A549 (cell line): ENCODE data around the gene TESMIN.

ENCODE experiments used
- CEBPB ChIP-seq, 2 experiments: fragments of >200 bp in 1 of 2; sonication (Bioruptor Twin) in 1 of 2; formaldehyde crosslinking in 1 of 2; IDR thresholded peaks; 2 replicates each; pipeline ENCODE4 v1.6.1; 2012 to 2016
- CHD2 ChIP-seq: fragments of 150-350 bp; IDR thresholded peaks from 2 replicates; pipeline ENCODE4 v1.6.1; 2014; ENCODE audit warnings: low read length; ENCODE audit not compliant: partially characterized antibody
- JUNB ChIP-seq: fragments of >200 bp; sonication (Bioruptor Twin); formaldehyde crosslinking; IDR thresholded peaks from 2 replicates; pipeline ENCODE4 v1.6.1; 2016
- MAFK ChIP-seq: fragments of 450-650 bp; IDR thresholded peaks from 2 replicates; pipeline ENCODE4 v1.6.1; 2014; ENCODE audit not compliant: partially characterized antibody
- MAX ChIP-seq: IDR thresholded peaks from 2 replicates; pipeline ENCODE4 v1.6.1; 2012
- PBX3 ChIP-seq: IDR thresholded peaks from 2 replicates; pipeline ENCODE4 v1.6.1; 2012
- TF ChIP-seq, protein P1 (sequence below): fragments of >200 bp; sonication (Bioruptor Twin); formaldehyde crosslinking; IDR thresholded peaks from 3 replicates; pipeline ENCODE4 v1.5.1; 2016

DNA sequence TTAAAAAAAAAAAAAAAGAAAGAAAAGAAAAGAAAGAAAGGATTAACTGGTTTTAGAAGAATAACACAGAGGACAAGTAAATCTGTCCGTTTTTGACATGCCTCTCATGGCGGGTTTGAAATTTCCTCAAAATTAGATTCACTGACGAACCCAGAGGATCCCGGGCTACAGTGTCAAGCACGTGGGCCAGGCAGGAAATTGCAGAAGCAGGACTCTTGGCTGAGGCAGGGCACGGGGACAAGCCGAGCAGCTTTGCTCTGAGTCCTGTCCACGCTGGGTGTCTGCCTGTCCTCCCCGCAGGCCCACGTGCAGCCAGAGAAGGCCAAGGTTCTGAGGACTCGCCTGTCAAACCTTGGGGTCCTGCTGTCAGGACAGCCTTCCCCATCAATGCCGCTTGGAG is 42.3 kb downstream of the TESMIN start:
- TF ChIP-seq, protein P1, sequence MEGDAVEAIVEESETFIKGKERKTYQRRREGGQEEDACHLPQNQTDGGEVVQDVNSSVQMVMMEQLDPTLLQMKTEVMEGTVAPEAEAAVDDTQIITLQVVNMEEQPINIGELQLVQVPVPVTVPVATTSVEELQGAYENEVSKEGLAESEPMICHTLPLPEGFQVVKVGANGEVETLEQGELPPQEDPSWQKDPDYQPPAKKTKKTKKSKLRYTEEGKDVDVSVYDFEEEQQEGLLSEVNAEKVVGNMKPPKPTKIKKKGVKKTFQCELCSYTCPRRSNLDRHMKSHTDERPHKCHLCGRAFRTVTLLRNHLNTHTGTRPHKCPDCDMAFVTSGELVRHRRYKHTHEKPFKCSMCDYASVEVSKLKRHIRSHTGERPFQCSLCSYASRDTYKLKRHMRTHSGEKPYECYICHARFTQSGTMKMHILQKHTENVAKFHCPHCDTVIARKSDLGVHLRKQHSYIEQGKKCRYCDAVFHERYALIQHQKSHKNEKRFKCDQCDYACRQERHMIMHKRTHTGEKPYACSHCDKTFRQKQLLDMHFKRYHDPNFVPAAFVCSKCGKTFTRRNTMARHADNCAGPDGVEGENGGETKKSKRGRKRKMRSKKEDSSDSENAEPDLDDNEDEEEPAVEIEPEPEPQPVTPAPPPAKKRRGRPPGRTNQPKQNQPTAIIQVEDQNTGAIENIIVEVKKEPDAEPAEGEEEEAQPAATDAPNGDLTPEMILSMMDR: no peak
- no peak for TF ChIP-seq CEBPB (IDR thresholded peaks at IDR 0.05)
- TF ChIP-seq MAFK: no peak
- TF ChIP-seq JUNB: no peak
- TF ChIP-seq MAX: no peak
- no peak for TF ChIP-seq PBX3
- TF ChIP-seq CHD2: no peak
